NCI-H82 (cell line): ENCODE measurements around the gene TMEM256.
"Not testable (repeated sequence)": the region's sequence is repeated elsewhere in the genome, so short reads cannot be mapped to it uniquely, and the experiment has no call there.

Experiments used
- DNase-seq: peaks from one replicate; lab custom pipeline; 2025; lab: John Stamatoyannopoulos, UW

TMEM256 gene

GRCh38 chr17:7383371-7383741, 20.5 kb downstream of the TMEM256 start:
- no peak for DNase-seq

GRCh38 chr17:7382901-7383300, 21.0 kb downstream of the TMEM256 start:
- DNase-seq: no peak

GRCh38 chr17:7380855-7381683, 22.8 kb downstream of the TMEM256 start, which contains the start of gene TNK1:
TSS of gene TNK1 (plus strand) at chr17:7381089. CDS start at chr17:7382927, 1,838 bp downstream.
- peak; percentile 32 for DNase-seq

GRCh38 chr17:7380321-7380720, 23.6 kb downstream of the TMEM256 start:
- no peak for DNase-seq

- DNase-seq: no peak
Measured at GRCh38 chr17:7379134-7379533, 24.8 kb downstream of the TMEM256 start.

GRCh38 chr17:7374353-7374752, 29.5 kb downstream of the TMEM256 start:
- DNase-seq: no peak

- no peak for DNase-seq
Measured at GRCh38 chr17:7370853-7371252, 33.0 kb downstream of the TMEM256 start.

GRCh38 chr17:7369825-7370224, 34.1 kb downstream of the TMEM256 start:
- no peak for DNase-seq

- DNase-seq: not testable (repeated sequence)
Measured at GRCh38 chr17:7368599-7368994, 35.3 kb downstream of the TMEM256 start.

- no peak for DNase-seq
Measured at GRCh38 chr17:7367918-7368598, 35.8 kb downstream of the TMEM256 start.

- no peak for DNase-seq
Measured at GRCh38 chr17:7367083-7367482, 36.8 kb downstream of the TMEM256 start.

- not testable (repeated sequence) for DNase-seq
Measured at GRCh38 chr17:7365963-7366362, 37.9 kb downstream of the TMEM256 start.

- DNase-seq: no peak
Measured at GRCh38 chr17:7363311-7363710, 40.6 kb downstream of the TMEM256 start.

GRCh38 chr17:7361906-7362305, 42.0 kb downstream of the TMEM256 start:
- DNase-seq: no peak

- DNase-seq: no peak
Measured at GRCh38 chr17:7357381-7357780, 46.5 kb downstream of the TMEM256 start.

GRCh38 chr17:7356756-7357155, 47.1 kb downstream of the TMEM256 start:
- DNase-seq: no peak

- DNase-seq: peak; percentile 93
Measured at GRCh38 chr17:7356072-7356549, 47.8 kb downstream of the TMEM256 start.

- no peak for DNase-seq
Measured at GRCh38 chr17:7355573-7355972, 48.3 kb downstream of the TMEM256 start.

- DNase-seq: no peak
Measured at GRCh38 chr17:7355053-7355452, 48.8 kb downstream of the TMEM256 start, which contains the start of gene TMEM95. TSS of gene TMEM95 (plus strand) at chr17:7355156. CDS start at chr17:7355205, 49 bp downstream.

- peak; percentile 27 for DNase-seq
Measured at GRCh38 chr17:7354262-7354843, 49.5 kb downstream of the TMEM256 start.
